ENCODE data around the gene MIF4GD.

The MIF4GD gene

DNA sequence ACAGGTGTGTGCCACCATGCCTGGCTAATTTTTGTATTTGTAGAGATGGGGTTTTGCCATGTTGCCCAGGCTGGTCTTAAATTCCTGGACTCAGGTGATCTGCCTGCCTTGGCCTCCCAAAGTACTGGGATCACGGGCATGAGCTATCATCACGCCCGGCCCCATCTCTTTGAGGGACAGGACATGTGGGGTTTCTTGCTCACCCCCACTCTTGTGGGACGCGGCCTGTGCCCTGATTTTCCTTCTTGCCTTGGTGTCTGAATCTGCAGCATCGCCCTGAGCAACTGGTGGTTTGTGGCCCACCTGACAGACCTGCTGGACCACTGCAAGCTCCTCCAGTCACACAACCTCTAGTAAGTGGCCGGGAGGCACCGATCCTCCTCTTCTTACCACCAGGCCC is 40.0 kb downstream of the MIF4GD start:
- DNase-seq, result no peak

DNA sequence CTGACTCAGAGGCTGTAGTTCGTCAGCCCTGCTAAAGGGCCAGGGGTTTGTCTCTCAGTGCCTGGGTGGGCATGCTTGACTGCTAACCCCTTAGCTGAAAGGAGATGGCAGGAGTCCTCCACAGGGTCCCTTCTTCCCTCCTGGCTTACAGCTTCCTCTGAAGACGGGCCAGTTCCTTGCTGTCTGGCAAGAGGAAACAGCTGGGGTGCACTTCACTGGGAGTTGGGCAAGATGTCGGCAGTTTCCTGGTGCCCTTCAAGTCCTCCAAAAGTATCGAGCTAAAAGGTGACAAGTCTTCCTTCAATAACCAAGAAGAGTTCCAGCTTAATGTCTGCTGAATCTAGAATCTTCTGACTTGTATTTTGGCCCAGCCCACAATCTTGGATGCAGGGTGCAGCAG is 42.2 kb downstream of the MIF4GD start:
- no peak for DNase-seq

DNA sequence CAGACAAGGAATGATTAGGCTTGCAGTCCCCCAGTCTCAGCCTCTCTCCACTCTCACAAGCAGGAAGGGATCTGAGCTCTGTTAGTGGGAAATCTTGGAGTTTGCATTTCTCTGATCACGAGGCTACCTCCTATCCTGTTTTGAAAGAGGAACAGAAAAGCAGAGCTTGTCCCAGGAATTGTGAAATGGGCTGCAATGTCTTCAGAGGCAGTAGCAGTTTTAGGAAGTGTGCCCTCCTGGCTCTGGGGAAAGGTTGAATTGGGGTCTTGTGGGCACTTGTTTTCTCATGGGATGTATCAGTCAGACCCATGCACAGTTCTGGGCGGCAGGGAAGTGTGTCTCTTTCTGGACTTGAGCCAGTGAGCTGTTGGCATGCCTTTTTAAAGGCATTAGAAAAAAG is 42.7 kb downstream of the MIF4GD start:
- peak; percentile 73 for DNase-seq

DNA sequence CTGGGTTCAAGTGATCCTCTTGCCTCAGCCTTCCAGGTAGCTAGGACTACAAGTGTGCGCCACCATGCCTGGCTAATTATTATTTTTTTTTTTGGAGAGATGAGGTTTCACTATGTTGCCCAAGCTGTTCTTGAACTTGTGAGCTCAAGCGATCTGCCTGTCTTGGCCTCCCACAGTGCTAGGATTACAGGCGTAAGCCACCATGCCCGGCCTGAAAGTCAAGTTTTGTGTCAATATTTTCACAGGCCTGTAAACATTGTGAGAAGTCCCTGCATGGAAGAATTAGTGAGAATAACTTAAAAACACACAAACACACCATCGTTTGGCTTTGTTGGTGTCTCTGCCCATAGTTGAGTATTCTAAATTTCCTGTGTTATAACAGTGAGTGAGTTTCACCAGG is 43.3 kb downstream of the MIF4GD start:
- no peak for DNase-seq

DNA sequence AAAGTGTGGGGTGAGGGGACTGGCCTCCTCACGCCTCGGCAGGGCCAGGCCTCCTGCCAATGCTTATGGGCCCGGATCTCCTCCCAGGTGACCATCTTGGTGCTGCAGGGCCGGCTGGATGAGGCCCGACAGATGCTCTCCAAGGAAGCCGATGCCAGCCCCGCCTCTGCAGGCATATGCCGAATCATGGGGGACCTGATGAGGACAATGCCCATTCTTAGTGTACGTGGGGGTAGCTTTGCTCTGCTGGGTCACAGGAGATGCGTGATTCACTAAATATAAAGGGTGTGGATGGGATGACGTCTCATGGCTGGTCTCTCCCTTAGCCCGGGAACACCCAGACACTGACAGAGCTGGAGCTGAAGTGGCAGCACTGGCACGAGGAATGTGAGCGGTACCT is 46.0 kb downstream of the MIF4GD start:
- DNase-seq, result no peak

DNA sequence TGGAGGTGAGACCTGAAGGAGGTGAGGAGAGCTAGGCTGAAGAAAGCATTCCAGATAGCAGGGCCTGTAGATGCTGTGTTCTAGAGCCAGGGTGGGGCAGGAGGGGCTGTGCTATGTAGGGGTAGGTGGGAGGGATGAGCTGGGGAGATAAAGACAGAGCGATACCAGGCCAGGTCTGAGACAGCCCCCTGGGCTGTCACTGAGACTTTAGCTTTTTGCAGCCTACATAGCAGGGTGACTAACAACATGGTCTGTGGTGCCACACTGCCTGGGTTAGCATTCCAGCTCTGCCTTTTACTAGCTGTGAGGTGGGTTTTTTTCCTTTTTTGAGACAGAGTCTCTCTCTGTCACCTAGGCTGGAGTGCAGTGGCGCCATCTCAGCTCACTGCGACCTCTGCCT is 51.2 kb downstream of the MIF4GD start:
- no peak for DNase-seq

DNA sequence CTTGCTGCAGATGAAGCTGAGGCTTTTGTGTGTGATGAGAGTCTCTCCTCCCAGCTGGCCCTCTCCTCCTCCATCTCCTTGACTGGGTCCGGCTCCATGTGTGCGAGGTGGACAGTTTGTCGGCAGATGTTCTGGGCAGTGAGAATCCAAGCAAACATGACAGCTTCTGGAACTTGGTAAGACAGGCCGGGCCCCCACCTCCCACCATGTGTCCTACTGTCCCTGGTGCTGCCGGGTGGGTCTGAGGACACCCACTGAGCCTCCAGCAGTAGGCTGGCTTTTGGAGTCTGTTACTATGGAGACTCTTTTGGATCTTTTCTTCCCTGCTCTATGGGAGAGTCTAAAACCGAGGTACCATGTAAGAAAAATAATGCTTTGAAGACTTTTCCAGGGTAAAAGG is 52.9 kb downstream of the MIF4GD start:
- no peak for DNase-seq
